ENCODE measurements around the gene VWA2. TPM values are rescaled to one million over a fixed set of nuclear protein-coding genes. Genes with fewer than 3 reads are reported as not detected.

Gene VWA2
- total RNA-seq, 1 donor from 2014 or later, result not detected

DNA sequence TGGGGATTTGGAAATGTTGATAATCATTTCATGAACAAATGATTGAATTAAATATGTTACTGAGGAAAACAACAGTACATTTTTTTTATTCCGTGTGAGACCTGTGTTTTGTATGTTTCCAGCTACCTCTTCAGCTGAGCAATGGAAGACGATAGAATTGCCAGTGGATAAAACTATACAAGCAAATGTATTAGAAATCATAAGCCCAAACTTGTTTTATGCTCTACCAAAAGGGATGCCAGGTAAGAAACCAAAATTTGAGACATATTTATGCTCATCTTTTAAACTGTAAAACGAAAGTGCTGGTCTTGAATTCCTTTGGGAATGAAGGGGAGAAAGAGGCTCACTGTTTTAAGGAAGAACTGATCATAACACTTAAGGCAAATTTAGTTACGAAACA, 17.8 kb upstream of the VWA2 start:
- H3K27ac ChIP-seq (replicated peaks), result no peak overlapping the region
- peaks cover 10% of the 10 kb centered on the region for H3K4me1 ChIP-seq
- H3K27me3 ChIP-seq (ENCODE audit: low read depth), result no peaks in the 10 kb centered on the region
- no peak for DNase-seq
- TF ChIP-seq, protein P1, sequence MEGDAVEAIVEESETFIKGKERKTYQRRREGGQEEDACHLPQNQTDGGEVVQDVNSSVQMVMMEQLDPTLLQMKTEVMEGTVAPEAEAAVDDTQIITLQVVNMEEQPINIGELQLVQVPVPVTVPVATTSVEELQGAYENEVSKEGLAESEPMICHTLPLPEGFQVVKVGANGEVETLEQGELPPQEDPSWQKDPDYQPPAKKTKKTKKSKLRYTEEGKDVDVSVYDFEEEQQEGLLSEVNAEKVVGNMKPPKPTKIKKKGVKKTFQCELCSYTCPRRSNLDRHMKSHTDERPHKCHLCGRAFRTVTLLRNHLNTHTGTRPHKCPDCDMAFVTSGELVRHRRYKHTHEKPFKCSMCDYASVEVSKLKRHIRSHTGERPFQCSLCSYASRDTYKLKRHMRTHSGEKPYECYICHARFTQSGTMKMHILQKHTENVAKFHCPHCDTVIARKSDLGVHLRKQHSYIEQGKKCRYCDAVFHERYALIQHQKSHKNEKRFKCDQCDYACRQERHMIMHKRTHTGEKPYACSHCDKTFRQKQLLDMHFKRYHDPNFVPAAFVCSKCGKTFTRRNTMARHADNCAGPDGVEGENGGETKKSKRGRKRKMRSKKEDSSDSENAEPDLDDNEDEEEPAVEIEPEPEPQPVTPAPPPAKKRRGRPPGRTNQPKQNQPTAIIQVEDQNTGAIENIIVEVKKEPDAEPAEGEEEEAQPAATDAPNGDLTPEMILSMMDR (IDR thresholded peaks at IDR 0.05; ENCODE audit: borderline replicate concordance), result no peak
- intact Hi-C loops (cut with micrococcal nuclease), result no loop called here
- H3K9me3 ChIP-seq (replicated peaks), result no peaks in the 10 kb centered on the region
- no peak overlapping the region for H3K4me3 ChIP-seq
- no peaks in the 10 kb centered on the region for H3K36me3 ChIP-seq

- Histone ChIP-seq H3K4me3 (no peak overlapping the region), H3K27me3 (ENCODE audit: low read depth) (no peaks in the 10 kb centered on the region), H3K9me3 (replicated peaks) (no peaks in the 10 kb centered on the region), H3K36me3 (no peaks in the 10 kb centered on the region), H3K4me1 (peaks cover 10% of the 10 kb centered on the region), H3K27ac (replicated peaks) (no peak overlapping the region)
- intact Hi-C loops (cut with micrococcal nuclease), result no loop called here
- DNase-seq, result peak; percentile 63
- TF ChIP-seq, protein P1 (IDR thresholded peaks at IDR 0.05; ENCODE audit: borderline replicate concordance), result no peak
Measured at GRCh38 chr10:114223066-114223465, 16.0 kb upstream of the VWA2 start.

DNA sequence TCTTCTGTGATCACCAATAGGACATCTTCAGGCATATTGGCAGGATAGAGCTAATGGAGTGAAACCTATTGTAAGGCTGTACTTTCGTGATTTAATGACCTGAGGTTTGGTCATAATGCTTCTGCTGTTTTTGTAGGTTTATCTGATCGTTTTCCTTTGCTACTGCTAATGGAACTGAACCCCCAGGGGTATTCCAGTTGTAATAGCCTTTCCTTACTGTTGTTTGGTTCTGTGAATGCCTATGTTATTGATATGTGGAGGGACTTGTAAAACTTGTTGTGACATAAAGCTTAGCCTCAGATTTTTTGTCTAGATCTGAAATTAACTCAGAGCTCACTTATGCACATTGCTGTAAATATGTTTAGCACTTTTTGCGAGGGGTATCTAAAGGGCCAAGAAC, 10.9 kb upstream of the VWA2 start:
- no peaks in the 10 kb centered on the region for H3K9me3 ChIP-seq (replicated peaks)
- intact Hi-C loops (cut with micrococcal nuclease), result no loop called here
- H3K36me3 ChIP-seq, result no peaks in the 10 kb centered on the region
- no peak overlapping the region for H3K27ac ChIP-seq (replicated peaks)
- DNase-seq, result no peak
- H3K4me1 ChIP-seq, result peaks cover 6% of the 10 kb centered on the region
- no peak overlapping the region for H3K4me3 ChIP-seq
- no peaks in the 10 kb centered on the region for H3K27me3 ChIP-seq (ENCODE audit: low read depth)
- TF ChIP-seq, protein P1 (IDR thresholded peaks at IDR 0.05; ENCODE audit: borderline replicate concordance), result no peak

DNA sequence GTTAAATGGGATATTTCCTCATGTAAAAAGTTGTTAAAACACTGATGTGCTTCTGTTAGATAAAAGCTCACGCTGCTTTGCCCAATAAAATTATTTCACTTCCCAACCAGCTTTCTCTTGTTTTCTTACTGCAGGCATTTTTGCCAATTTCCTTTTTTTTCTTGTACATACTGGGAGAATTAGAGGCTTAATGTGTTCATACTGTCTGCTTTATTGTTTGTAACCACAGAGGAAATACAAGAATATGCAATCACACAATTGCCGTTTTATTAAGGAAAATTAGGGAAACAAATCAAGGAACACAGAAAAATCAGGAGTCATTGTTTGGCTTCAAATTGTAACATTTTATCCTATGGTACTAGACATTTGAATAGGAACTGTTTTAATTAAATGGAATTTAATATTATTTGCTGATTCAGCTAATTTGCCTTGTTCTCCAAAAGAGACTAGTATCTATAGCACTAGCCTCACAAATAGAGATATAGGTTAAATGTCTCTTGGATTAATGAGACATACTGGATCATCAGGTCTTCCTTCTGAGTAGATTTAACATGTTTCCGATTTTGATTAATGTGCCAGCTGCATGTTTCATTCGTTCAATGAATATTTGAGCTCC, 6.4 kb upstream of the VWA2 start:
- no peaks in the 10 kb centered on the region for H3K36me3 ChIP-seq
- H3K27me3 ChIP-seq (ENCODE audit: low read depth), result peaks cover 29% of the 10 kb centered on the region
- intact Hi-C loops (cut with micrococcal nuclease), result no loop called here
- H3K27ac ChIP-seq (replicated peaks), result no peak overlapping the region
- no peaks in the 10 kb centered on the region for H3K9me3 ChIP-seq (replicated peaks)
- no peak overlapping the region for H3K4me3 ChIP-seq
- TF ChIP-seq, protein P1 (IDR thresholded peaks at IDR 0.05; ENCODE audit: borderline replicate concordance), result no peak
- peaks cover 9% of the 10 kb centered on the region for H3K4me1 ChIP-seq
- no peak for DNase-seq

- Histone ChIP-seq H3K4me3 (no peak overlapping the region), H3K4me1 (peaks cover 9% of the 10 kb centered on the region), H3K9me3 (replicated peaks) (no peaks in the 10 kb centered on the region), H3K27me3 (ENCODE audit: low read depth) (peaks cover 37% of the 10 kb centered on the region), H3K36me3 (no peaks in the 10 kb centered on the region), H3K27ac (replicated peaks) (no peak overlapping the region)
- no peak for DNase-seq
- TF ChIP-seq, protein P1 (IDR thresholded peaks at IDR 0.05; ENCODE audit: borderline replicate concordance), result no peak
- intact Hi-C loops (cut with micrococcal nuclease), result no loop called here
Measured at GRCh38 chr10:114233482-114233881, 5.6 kb upstream of the VWA2 start.

All from left ventricle myocardium inferior (tissue), 1 donor.